Prostate gland (tissue), 2 donors: ENCODE data around the gene MAD1L1. TPM values are rescaled to one million over a fixed set of nuclear protein-coding genes. Genes with fewer than 3 reads are reported as not detected.

Source experiments
- DNase-seq: peaks from one replicate; pipeline ENCODE4 v3.0.0-alpha.2; 2019; ENCODE audit warnings: low spot score
- H3K27ac ChIP-seq, 2 donors: fragments of 200-600 bp; sonication (generic); 2 replicates each; pipeline ENCODE4 v1.5.1; 2017 to 2019
- H3K27me3 ChIP-seq: fragments of 200-600 bp; sonication (generic); replicated peaks from 2 replicates; pipeline ENCODE4 v1.5.1; 2019; ENCODE audit not compliant: insufficient read depth
- H3K36me3 ChIP-seq, 2 donors: fragments of 200-600 bp; sonication (generic); 1 replicate in 1 of 2; 2 replicates in 1 of 2; pipeline versions ENCODE4 v1.5.1 to v1.8.1; 2017 to 2019
- H3K4me1 ChIP-seq: fragments of 200-600 bp; sonication (generic); replicated peaks from 2 replicates; pipeline ENCODE4 v1.5.1; 2019
- H3K4me3 ChIP-seq, 2 donors: fragments of 200-600 bp; sonication (generic); 2 replicates each; pipeline ENCODE4 v1.5.1; 2017 to 2019
- H3K9me3 ChIP-seq: fragments of 200-600 bp; sonication (generic); 2 replicates; pipeline ENCODE4 v1.5.1; 2017
- POLR2A ChIP-seq: fragments of 450-650 bp; IDR thresholded peaks from one replicate; pipeline ENCODE4 v1.6.1; 2016; ENCODE audit warnings: antibody characterized with exemption, mild to moderate bottlenecking
- POLR2AphosphoS5 ChIP-seq: sonication (generic); formaldehyde crosslinking; IDR thresholded peaks from one replicate; pipeline ENCODE4 v1.6.1; 2017; ENCODE audit warnings: antibody characterized with exemption
- WGBS: methylation state at CpG from one replicate; pipeline ENCODE4 v1.1.5; 2018; 5-methylcytosine and 5-hydroxymethylcytosine counted together
- intact Hi-C: fragments of 100-400 bp; cut with DNase I; formaldehyde crosslinking; loops from one replicate; pipeline ENCODE4 v1.14.2; 2022
- total RNA-seq, 2 donors: library from RNA; depleted of rRNA; stranded (reverse); fragments of >200 nt; gene quantifications; one replicate each; pipeline ENCODE4 v1.1.0, GENCODE V29; 2016
- TF ChIP-seq, protein P1 (sequence below), 4 experiments: fragments of 200-600 bp in 2 of 4; fragments of 450-650 bp in 2 of 4; sonication (generic) in 2 of 4; IDR thresholded peaks; 1 replicate in 3 of 4; 2 replicates in 1 of 4; pipeline ENCODE4 v1.5.1; 2016 to 2019; ENCODE audit warnings: antibody characterized with exemption in 4 of 4, mild to moderate bottlenecking in 2 of 4, moderate library complexity in 2 of 4

Gene MAD1L1
- total RNA-seq, 2 donors from 2014 or later: 79.3 to 91.9 TPM

DNA sequence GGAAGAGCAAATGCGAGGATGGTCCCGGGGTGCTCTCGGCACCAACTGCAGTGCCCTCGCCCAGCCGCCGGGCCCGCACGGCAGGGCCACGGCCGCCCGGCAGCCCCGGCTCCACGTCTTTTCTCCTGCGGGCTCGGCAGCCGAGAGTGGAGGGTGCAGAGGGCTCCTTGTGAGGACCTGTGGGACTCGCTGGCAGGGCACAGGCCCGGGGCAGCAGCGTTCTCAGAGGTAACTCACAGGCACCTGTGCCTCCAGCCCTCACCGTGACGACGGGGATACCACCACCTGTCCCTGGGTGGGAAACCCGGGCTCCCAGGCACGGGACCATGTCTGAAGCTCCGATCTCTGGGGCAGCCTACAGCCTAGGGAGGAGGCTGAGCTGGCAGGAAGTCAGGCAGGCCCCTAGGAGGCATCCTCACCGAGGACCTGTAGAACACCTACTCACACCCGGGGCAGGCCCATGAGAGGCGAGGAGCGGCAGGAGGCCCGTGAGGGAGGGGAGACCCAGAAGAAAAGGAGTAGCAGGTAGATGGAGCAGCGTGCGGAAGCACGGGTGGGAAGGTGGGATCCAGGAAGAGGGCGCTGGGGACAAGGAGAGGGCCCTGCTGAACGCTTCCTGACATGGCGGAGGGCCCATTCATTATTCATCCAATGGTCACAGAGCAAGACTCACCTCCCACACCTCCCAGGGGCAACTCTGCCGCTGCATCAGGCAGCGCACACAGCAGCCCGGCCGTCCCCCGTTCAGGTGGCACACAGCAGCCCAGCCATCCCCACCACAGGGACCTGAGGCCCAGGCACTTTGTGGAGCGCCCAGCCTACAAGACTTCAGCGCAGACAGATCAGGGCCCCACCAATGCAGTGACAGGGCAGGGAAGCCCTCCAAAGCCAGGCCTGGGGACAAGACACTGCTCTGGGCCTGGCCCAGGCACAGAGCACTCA is 244.9 kb downstream of the MAD1L1 start:
- 93% methylated on average over 40 of the region's 43 CpGs for WGBS
- no peak for DNase-seq
- H3K27ac ChIP-seq: no peak overlapping the region
- TF ChIP-seq, protein P1, sequence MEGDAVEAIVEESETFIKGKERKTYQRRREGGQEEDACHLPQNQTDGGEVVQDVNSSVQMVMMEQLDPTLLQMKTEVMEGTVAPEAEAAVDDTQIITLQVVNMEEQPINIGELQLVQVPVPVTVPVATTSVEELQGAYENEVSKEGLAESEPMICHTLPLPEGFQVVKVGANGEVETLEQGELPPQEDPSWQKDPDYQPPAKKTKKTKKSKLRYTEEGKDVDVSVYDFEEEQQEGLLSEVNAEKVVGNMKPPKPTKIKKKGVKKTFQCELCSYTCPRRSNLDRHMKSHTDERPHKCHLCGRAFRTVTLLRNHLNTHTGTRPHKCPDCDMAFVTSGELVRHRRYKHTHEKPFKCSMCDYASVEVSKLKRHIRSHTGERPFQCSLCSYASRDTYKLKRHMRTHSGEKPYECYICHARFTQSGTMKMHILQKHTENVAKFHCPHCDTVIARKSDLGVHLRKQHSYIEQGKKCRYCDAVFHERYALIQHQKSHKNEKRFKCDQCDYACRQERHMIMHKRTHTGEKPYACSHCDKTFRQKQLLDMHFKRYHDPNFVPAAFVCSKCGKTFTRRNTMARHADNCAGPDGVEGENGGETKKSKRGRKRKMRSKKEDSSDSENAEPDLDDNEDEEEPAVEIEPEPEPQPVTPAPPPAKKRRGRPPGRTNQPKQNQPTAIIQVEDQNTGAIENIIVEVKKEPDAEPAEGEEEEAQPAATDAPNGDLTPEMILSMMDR (IDR thresholded peaks at IDR 0.05): no peak
- TF ChIP-seq POLR2A (no peak), POLR2AphosphoS5 (no peak)
- no peaks in the 10 kb centered on the region for H3K4me1 ChIP-seq
- no peak overlapping the region for H3K4me3 ChIP-seq
- H3K36me3 ChIP-seq: no peaks in the 10 kb centered on the region
- no peaks in the 10 kb centered on the region for H3K27me3 ChIP-seq
- intact Hi-C loops: no loop called here
- H3K9me3 ChIP-seq: no peaks in the 10 kb centered on the region

DNA sequence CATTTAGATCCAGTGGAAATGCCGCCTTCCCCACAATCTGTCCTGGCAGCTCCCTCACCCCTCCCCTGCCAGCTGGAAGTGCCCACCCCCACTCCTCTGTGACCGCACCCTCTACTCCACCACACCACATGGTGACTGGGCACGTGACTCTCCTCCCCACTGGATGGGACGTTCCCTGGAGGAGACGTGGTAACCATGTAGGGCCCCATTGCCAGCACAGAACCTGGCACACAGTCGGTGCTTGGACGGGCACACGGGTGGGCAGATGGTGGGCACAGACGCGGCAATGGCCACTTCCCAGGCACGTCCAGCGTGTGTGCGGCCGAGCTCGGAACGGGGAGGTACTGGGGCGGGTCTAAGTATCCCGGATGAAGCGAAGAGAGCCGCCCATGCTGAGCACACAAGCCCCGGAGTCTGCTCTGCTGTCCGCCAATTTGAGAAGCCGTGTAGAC is 245.6 kb downstream of the MAD1L1 start:
- intact Hi-C loops: no loop called here
- Histone ChIP-seq H3K36me3 (no peaks in the 10 kb centered on the region), H3K27ac (no peak overlapping the region), H3K4me3 (no peak overlapping the region), H3K9me3 (no peaks in the 10 kb centered on the region), H3K4me1 (no peaks in the 10 kb centered on the region), H3K27me3 (no peaks in the 10 kb centered on the region)
- TF ChIP-seq POLR2AphosphoS5 (no peak), POLR2A (no peak)
- TF ChIP-seq, protein P1 (IDR thresholded peaks at IDR 0.05): no peak
- no peak for DNase-seq
- WGBS: 95% methylated on average over 23 of the region's 23 CpGs

DNA sequence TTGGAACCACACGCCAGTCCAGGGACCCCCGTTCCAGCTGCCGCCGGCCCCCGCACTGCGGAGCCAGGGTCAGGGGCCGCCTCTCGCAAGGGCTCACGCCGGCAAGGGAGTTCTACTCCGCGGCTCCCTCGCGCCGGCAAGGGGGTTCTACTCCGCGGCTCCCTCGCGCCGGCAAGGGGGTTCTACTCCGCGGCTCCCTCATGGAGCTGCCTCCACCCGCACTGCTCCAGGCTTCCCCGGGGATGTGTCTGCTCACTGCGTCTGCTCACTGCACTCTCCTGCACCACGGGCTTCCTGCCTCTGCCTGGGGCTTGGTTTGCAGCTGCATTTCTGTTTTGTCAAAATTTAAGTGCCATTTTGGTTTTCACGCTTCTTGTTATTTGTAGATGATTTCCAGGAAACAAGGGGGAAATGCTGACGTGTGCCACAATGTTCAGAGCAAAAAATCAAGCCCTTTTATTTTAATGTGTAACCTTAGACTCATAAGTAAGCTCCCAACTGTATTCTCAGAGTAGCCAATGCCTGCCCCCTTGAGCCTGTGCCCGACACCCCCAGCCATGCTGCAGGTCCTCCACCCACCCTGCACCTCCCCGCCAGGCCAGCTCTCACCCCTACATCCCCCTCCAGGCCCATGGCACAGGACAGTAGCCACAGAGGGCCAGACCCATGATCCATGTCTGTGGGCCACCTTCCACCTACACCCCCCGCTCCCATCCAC is 246.2 kb downstream of the MAD1L1 start:
- Histone ChIP-seq H3K27me3 (no peaks in the 10 kb centered on the region), H3K9me3 (no peaks in the 10 kb centered on the region), H3K4me3 (no peak overlapping the region), H3K27ac (no peak overlapping the region), H3K36me3 (no peaks in the 10 kb centered on the region), H3K4me1 (no peaks in the 10 kb centered on the region)
- no peak for DNase-seq
- intact Hi-C loops: no loop called here
- WGBS: 96% methylated on average over 30 of the region's 31 CpGs
- TF ChIP-seq, protein P1 (IDR thresholded peaks at IDR 0.05): no peak
- TF ChIP-seq POLR2AphosphoS5 (no peak), POLR2A (no peak)

DNA sequence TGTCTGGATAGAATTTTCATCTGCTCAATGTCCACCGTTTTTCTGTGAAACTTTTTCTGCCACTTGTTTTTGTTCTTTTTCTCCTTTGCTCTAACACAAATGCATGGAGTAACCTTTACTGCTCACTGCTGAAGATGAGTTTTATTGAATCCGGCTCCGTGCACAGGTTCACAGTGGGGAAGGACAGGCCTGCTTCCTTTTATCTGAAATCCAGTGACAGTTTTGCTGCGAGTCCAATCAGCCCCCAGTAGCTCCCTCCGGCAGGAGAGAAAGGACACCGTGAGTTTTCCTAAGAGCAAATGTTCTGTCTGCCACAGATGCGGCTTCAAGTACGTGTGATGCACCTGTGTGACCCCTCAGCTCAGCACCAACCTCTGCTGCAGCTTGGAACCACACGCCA is 246.8 kb downstream of the MAD1L1 start:
- Histone ChIP-seq H3K9me3 (no peaks in the 10 kb centered on the region), H3K27me3 (no peaks in the 10 kb centered on the region), H3K27ac (no peak overlapping the region), H3K4me3 (no peak overlapping the region), H3K36me3 (no peaks in the 10 kb centered on the region), H3K4me1 (no peaks in the 10 kb centered on the region)
- intact Hi-C loops: no loop called here
- WGBS: 89% methylated on average over 8 of the region's 9 CpGs
- DNase-seq: no peak
- no peak for TF ChIP-seq POLR2A
- TF ChIP-seq POLR2AphosphoS5: no peak
- TF ChIP-seq, protein P1 (IDR thresholded peaks at IDR 0.05): no peak
